GM21619 (cell line): Measurements from ENCODE around the gene HTT.

Source experiments
- ATAC-seq: cut with Tn5 transposase; IDR thresholded peaks from one replicate; pipeline ENCODE4 v1.9.1; 2021; ENCODE audit not compliant: unreplicated experiment

The HTT gene

GRCh38 chr4:3232001-3232400 is 157.5 kb downstream of the HTT start:
- no peak for ATAC-seq

GRCh38 chr4:3232871-3233271 is 158.4 kb downstream of the HTT start:
- no peak for ATAC-seq

GRCh38 chr4:3233391-3234071 is 159.1 kb downstream of the HTT start:
- no peak for ATAC-seq

GRCh38 chr4:3234171-3235029 is 159.9 kb downstream of the HTT start:
- ATAC-seq: no peak

GRCh38 chr4:3235030-3235345 is 160.5 kb downstream of the HTT start:
- no peak for ATAC-seq

- ATAC-seq: no peak
These were observed 161.1 kb downstream of the HTT start for GRCh38 chr4:3235581-3235980.

GRCh38 chr4:3236326-3236878 is 161.9 kb downstream of the HTT start:
- ATAC-seq: no peak

- no peak for ATAC-seq
These were observed 162.8 kb downstream of the HTT start for GRCh38 chr4:3237266-3237665.

GRCh38 chr4:3237712-3238560 is 163.5 kb downstream of the HTT start:
- no peak for ATAC-seq

- ATAC-seq: no peak
These were observed 164.2 kb downstream of the HTT start for GRCh38 chr4:3238721-3239120.

- ATAC-seq: no peak
These were observed 164.8 kb downstream of the HTT start for GRCh38 chr4:3239303-3239702.

GRCh38 chr4:3239998-3240920 is 165.8 kb downstream of the HTT start:
- no peak for ATAC-seq

GRCh38 chr4:3240936-3241522 is 166.5 kb downstream of the HTT start:
- no peak for ATAC-seq

GRCh38 chr4:3241898-3242524 is 167.5 kb downstream of the HTT start:
- no peak for ATAC-seq

- no peak for ATAC-seq
These were observed 168.8 kb downstream of the HTT start for GRCh38 chr4:3243136-3243780.

GRCh38 chr4:3244002-3244401 is 169.5 kb downstream of the HTT start:
- no peak for ATAC-seq

GRCh38 chr4:3244747-3245146 is 170.3 kb downstream of the HTT start:
- no peak for ATAC-seq

- ATAC-seq: no peak
These were observed 171.2 kb downstream of the HTT start for GRCh38 chr4:3245676-3246075.
